Caki2 (cell line): ENCODE results near the gene TGFBR2. TPM values are rescaled to one million over a fixed set of nuclear protein-coding genes. Genes with fewer than 3 reads are reported as not detected.

ENCODE experiments used
- DNase-seq: peaks from one replicate; pipeline ENCODE4 v3.0.0-alpha.2; 2015; ENCODE audit warnings: low read depth
- in situ Hi-C: cut with HindIII; loops from 2 replicates; pipeline ENCODE4 v1.10.0; 2016; ENCODE audit warnings: low sequenced_read_pairs, low pct_unique_long_range_greater_than_20kb, mixed read lengths
- total RNA-seq: library from RNA; depleted of rRNA; stranded (reverse); fragments of >200 nt; shearing (Covaris generic); gene quantifications from 2 replicates; pipeline ENCODE4 v1.2.3, GENCODE V29; 2014; ENCODE audit warnings: low replicate concordance

The TGFBR2 gene
- total RNA-seq, 1 experiment from 2014 or later: 44.5 TPM

- DNase-seq: peak; percentile 37
- in situ Hi-C loops: no loop called here
Measured at GRCh38 chr3:30644615-30645014, 38.2 kb downstream of the TGFBR2 start.

GRCh38 chr3:30645077-30645476 lies 38.7 kb downstream of the TGFBR2 start:
- in situ Hi-C loops: no loop called here
- no peak for DNase-seq

GRCh38 chr3:30646181-30646876 lies 39.9 kb downstream of the TGFBR2 start:
- no peak for DNase-seq
- in situ Hi-C loops: no loop called here

- DNase-seq: no peak
- in situ Hi-C loops: no loop called here
Measured at GRCh38 chr3:30646961-30647752, 40.8 kb downstream of the TGFBR2 start.

GRCh38 chr3:30648670-30649357 lies 42.4 kb downstream of the TGFBR2 start:
- in situ Hi-C loops: no loop called here
- DNase-seq: no peak

- no peak for DNase-seq
- in situ Hi-C loops: no loop called here
Measured at GRCh38 chr3:30649572-30650318, 43.3 kb downstream of the TGFBR2 start.

GRCh38 chr3:30650348-30650995 lies 44.1 kb downstream of the TGFBR2 start:
- in situ Hi-C loops: no loop called here
- no peak for DNase-seq

- no peak for DNase-seq
- in situ Hi-C loops: no loop called here
Measured at GRCh38 chr3:30654269-30654668, 47.9 kb downstream of the TGFBR2 start.

GRCh38 chr3:30655187-30655812 lies 48.9 kb downstream of the TGFBR2 start:
- in situ Hi-C loops: no loop called here
- DNase-seq: no peak

GRCh38 chr3:30656624-30657141 lies 50.3 kb downstream of the TGFBR2 start:
- in situ Hi-C loops: no loop called here
- DNase-seq: no peak

GRCh38 chr3:30657914-30658313 lies 51.5 kb downstream of the TGFBR2 start:
- in situ Hi-C loops: no loop called here

GRCh38 chr3:30658328-30659052 lies 52.1 kb downstream of the TGFBR2 start:
- in situ Hi-C loops: no loop called here
- DNase-seq: peak; percentile 16

More at GRCh38 chr3:30657914-30658313, 51.5 kb downstream of the TGFBR2 start:
- DNase-seq: no peak

GRCh38 chr3:30659270-30660130 lies 53.1 kb downstream of the TGFBR2 start:
- in situ Hi-C loops: no loop called here
- DNase-seq: peak; percentile 60

GRCh38 chr3:30660136-30660535 lies 53.7 kb downstream of the TGFBR2 start:
- no peak for DNase-seq
- in situ Hi-C loops: no loop called here

GRCh38 chr3:30660656-30661055 lies 54.3 kb downstream of the TGFBR2 start:
- in situ Hi-C loops: no loop called here
- DNase-seq: no peak
